HG03378 (cell line): Measurements from ENCODE around the gene SPSB1.

Source experiments
- ATAC-seq: cut with Tn5 transposase; IDR thresholded peaks from one replicate; pipeline ENCODE4 v1.9.1; 2021; ENCODE audit warnings: mild to moderate bottlenecking, moderate library complexity; ENCODE audit not compliant: unreplicated experiment

SPSB1 gene

GRCh38 chr1:9292361-9293240 lies at the start of gene SPSB1:
Gene SPSB1 (plus strand): TSS chr1:9292894. CDS start chr1:9355892, 62,998 bp downstream.
- no peak for ATAC-seq

DNA sequence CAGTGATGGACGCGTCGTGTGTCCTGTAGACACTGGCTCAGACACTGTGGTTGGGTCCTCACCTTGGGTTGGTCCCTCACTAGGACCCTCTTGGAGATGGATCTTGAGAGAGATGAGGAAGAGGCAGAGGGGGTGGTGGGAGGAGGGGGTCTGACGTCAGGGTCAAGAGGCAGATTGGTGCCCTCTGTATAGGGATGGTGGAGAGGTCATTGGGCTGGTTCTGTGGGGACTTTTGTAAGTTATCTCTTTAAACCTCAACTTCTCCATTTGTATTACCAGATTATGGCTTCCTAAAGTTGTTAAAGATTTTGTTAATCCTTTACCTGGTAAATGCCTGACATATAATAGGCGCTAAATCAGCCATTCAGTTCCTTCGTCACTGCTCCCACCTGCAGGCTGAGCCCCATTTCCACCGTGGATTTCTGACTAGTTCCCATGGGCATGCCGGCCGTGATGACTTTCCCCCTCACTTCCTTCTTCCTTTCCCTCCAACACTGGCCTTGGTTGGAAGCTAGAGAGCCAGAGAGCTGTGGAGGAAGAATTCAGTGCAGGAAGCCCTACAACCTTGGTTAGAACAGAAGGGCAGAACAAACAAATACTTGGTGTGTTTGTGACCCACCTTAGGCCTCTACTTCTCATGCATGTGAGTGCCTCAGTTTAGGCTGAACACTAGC lies 49.5 kb upstream of the SPSB1 start:
- ATAC-seq: no peak

- no peak for ATAC-seq
Measured at GRCh38 chr1:9244501-9245229, 48.0 kb upstream of the SPSB1 start.

GRCh38 chr1:9245230-9245619 lies 47.5 kb upstream of the SPSB1 start:
- no peak for ATAC-seq

DNA sequence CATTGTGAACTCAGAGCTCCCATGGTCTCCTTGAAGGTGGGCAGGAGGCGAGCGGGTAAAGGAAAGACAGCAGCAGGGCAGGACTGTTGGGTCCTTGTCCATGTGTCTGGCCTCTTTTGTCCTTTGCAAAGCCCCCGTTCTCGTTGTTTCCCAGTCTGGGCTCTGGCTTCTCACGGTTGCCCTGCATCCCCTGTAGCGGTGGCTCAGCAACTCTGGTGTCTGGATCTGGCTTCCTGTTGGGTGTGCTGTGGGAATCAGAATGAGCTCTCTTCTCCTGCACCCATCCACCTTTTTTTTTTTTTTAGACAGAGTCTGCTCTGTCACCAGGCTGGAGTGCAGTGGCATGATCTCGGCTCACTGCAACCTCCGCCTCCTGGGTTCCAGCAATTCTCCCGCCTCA lies 47.0 kb upstream of the SPSB1 start:
- ATAC-seq: no peak

GRCh38 chr1:9246215-9246614 lies 46.5 kb upstream of the SPSB1 start:
- no peak for ATAC-seq

GRCh38 chr1:9246841-9247785 lies 45.6 kb upstream of the SPSB1 start:
- ATAC-seq: no peak

DNA sequence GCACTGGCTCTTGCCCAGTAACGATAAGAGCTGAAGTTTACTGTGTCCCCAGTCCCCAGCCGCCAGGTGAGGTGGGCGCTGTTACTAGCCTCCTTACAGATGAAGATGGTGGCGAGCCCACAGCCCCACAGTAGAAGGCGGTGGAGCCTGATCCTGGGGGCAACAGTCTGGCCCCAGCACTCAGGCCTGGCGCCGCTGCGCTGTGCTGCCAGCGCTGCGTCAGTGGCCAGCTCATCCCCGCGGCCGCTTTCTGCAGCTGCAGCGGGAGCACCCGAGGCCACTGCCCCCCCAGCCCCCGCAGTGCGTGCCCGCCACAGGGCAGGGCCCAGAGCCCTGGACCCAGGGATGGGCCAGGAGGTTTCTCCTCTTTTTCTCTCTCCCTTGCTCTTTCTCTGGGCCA lies 44.8 kb upstream of the SPSB1 start:
- no peak for ATAC-seq

DNA sequence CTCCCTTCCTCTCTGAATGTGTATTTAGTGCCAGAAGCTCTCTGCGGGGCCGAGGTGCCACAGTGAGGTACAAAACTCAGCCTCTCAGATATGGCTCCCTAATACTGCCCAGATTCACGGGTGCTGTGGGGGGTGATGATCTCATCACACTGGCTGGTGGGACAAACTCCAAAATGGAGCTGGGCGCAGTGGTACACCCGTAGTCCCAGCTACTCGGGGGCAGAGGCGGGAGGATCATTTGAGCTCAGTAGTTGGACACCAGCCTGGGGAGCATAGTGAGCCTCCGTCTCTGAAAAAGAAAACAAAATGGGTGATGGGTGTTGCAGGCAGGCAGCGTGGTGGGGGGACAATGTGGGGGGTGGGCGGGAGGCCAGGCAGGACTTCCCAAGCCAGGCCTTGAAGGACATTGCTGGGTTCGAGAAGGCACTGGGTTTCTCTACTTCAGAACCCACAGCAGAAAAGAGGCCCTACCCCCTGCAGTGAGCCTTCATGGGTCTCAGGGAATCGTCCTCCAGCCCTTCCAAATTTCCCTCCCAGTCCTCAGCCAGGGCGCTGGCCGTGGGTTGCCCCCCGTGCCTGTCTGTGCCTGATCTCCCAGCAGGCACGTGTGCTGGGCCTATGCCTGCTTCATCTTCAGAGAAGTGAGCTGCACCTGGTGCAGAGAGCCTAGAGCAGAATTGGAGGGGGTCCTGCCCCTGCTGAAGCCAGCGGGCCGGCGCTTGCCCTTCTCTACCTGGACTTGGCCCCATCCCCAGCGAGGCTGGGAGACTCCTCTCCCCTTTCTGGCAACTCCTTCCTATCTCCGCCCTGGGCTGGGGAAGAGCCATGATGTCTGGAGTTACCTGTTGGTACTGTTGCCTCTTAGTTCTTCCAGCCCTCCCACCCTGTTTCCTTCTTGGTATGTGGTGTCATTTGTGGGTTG lies 44.1 kb upstream of the SPSB1 start:
- ATAC-seq: no peak

DNA sequence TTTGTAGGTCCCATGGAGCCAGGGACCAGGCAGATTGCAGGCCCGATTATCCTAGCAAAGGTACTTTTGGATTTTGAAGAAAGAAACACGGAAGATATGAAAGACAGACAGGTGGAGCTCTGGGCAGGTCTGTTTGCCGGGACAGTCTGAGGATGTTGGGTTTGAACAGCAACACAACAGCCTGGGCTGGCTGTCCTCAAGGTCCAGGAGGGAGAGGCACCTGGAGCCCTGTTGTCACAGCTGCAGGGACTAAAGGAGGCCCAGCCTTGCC lies 43.5 kb upstream of the SPSB1 start:
- no peak for ATAC-seq

- ATAC-seq: no peak
Measured at GRCh38 chr1:9249534-9250410, 42.9 kb upstream of the SPSB1 start.

- ATAC-seq: no peak
Measured at GRCh38 chr1:9250411-9251381, 42.0 kb upstream of the SPSB1 start.

GRCh38 chr1:9251501-9251900 lies 41.2 kb upstream of the SPSB1 start:
- ATAC-seq: no peak

- no peak for ATAC-seq
Measured at GRCh38 chr1:9253004-9253403, 39.7 kb upstream of the SPSB1 start.

- ATAC-seq: no peak
Measured at GRCh38 chr1:9253453-9254105, 39.1 kb upstream of the SPSB1 start.

- no peak for ATAC-seq
Measured at GRCh38 chr1:9256332-9256731, 36.4 kb upstream of the SPSB1 start.

GRCh38 chr1:9257851-9258250 lies 34.8 kb upstream of the SPSB1 start:
- ATAC-seq: no peak
